Uterus (tissue), 4 donors: Measurements from ENCODE around the gene AHCYL2. TPM values are rescaled to one million over a fixed set of nuclear protein-coding genes. Genes with fewer than 3 reads are reported as not detected.
"Not testable (repeated sequence)": the region's sequence is repeated elsewhere in the genome, so short reads cannot be mapped to it uniquely, and the experiment has no call there.

Source experiments
- DNase-seq, 2 donors: peaks; one replicate each; pipeline ENCODE4 v3.0.0-alpha.2; 2019 to 2020
- H3K27ac ChIP-seq, 2 donors: fragments of 200-600 bp; sonication (generic); 1 replicate in 1 of 2; 2 replicates in 1 of 2; pipeline ENCODE4 v1.5.1; 2016 to 2018
- H3K27me3 ChIP-seq, 2 donors: fragments of 200-600 bp; sonication (generic); one replicate each; pipeline ENCODE4 v1.5.1; 2018 to 2019; ENCODE audit warnings: control low read depth in 1 of 2
- H3K36me3 ChIP-seq, 2 donors: fragments of 200-600 bp; sonication (generic); one replicate each; pipeline ENCODE4 v1.5.1; 2019; ENCODE audit warnings: control low read depth in 1 of 2
- H3K4me1 ChIP-seq, 2 donors: fragments of 200-600 bp; sonication (generic); one replicate each; pipeline ENCODE4 v1.5.1; 2018 to 2019; ENCODE audit warnings: control low read depth in 1 of 2
- H3K4me3 ChIP-seq, 2 donors: fragments of 200-600 bp; sonication (generic); 1 replicate in 1 of 2; 2 replicates in 1 of 2; pipeline ENCODE4 v1.5.1; 2018 to 2019; ENCODE audit warnings: mild to moderate bottlenecking in 1 of 2
- H3K9me3 ChIP-seq, 2 donors: fragments of 200-600 bp; sonication (generic); one replicate each; pipeline ENCODE4 v1.5.1; 2019; ENCODE audit warnings: control low read depth in 1 of 2
- POLR2A ChIP-seq, 2 donors: fragments of 450-650 bp; IDR thresholded peaks; one replicate each; pipeline ENCODE4 v1.6.1; 2016; ENCODE audit warnings: antibody characterized with exemption in 2 of 2, mild to moderate bottlenecking in 1 of 2, moderate library complexity in 1 of 2
- intact Hi-C: fragments of 100-400 bp; cut with DNase I; formaldehyde crosslinking; loops from one replicate; pipeline ENCODE4 v1.15.1; 2023; ENCODE audit warnings: low total_unique reads
- total RNA-seq, 4 donors: library from RNA; depleted of rRNA in 3 of 4; stranded (reverse); fragments of >200 nt in 3 of 4; gene quantifications; one replicate each; pipeline versions ENCODE4 v1.1.0 to v1.2.4, GENCODE V29; 2014 to 2023
- TF ChIP-seq, protein P1 (sequence below), 4 experiments: fragments of 200-600 bp in 2 of 4; fragments of 450-650 bp in 2 of 4; sonication (generic) in 2 of 4; IDR thresholded peaks; one replicate each; pipeline ENCODE4 v1.5.1; 2016 to 2019; ENCODE audit warnings: antibody characterized with exemption in 4 of 4, mild to moderate bottlenecking in 2 of 4, moderate library complexity in 1 of 4
- donor health status: DM: yes; HTN: yes; CAD: no.

Gene AHCYL2
- total RNA-seq, 4 donors from 2014 or later, result 5.6 to 29.2 (median 23.7) TPM

DNA sequence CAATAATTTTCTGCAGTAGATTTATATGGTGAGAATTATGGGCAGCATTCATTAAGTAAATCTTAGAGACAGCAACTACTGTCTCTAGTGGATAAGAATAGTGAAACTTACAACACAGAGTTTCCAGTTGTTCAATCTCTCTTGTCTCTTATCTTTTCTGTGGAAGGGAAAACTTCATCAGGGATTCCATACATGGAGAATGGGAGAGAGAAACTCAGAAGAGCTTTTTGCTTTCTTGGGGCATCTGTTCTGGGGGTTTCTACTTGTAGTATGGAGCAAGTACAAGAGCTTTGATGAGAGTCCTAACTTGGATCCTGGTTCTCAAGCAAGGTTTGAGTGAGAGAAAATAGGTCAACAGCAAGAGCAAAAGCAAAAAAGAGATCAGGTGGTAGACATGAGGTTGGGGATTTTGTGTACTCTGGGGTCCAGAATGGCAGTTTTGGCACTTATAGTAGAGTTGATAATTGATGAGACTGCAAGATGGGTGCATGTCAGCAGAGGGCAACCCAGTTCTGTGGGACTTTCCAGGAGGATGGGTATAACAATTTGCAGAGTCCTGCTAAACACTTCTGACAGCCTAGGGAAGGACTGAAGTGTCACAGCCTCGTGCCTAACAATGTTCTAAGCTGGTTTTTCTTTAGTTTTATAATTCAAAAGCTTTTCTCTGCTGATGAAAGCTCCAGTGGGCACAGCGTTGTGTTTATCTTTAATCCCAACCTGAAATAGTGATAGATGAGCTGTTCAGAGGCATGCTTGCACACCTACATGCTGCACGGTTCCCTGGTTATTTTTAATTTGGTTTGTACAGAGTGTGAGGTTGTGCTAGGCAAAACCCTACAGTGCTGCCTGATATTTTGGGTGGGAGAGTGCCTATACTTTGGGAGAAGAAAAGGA, 177.4 kb downstream of the AHCYL2 start:
- TF ChIP-seq, protein P1, sequence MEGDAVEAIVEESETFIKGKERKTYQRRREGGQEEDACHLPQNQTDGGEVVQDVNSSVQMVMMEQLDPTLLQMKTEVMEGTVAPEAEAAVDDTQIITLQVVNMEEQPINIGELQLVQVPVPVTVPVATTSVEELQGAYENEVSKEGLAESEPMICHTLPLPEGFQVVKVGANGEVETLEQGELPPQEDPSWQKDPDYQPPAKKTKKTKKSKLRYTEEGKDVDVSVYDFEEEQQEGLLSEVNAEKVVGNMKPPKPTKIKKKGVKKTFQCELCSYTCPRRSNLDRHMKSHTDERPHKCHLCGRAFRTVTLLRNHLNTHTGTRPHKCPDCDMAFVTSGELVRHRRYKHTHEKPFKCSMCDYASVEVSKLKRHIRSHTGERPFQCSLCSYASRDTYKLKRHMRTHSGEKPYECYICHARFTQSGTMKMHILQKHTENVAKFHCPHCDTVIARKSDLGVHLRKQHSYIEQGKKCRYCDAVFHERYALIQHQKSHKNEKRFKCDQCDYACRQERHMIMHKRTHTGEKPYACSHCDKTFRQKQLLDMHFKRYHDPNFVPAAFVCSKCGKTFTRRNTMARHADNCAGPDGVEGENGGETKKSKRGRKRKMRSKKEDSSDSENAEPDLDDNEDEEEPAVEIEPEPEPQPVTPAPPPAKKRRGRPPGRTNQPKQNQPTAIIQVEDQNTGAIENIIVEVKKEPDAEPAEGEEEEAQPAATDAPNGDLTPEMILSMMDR (IDR thresholded peaks at IDR 0.05), result no peak
- TF ChIP-seq POLR2A (IDR thresholded peaks at IDR 0.05), result no peak
- no peak for DNase-seq
- Histone ChIP-seq H3K9me3 (no peaks in the 10 kb centered on the region), H3K36me3 (no peaks in the 10 kb centered on the region), H3K4me3 (no peak overlapping the region), H3K27ac (no peak overlapping the region), H3K4me1 (no peaks in the 10 kb centered on the region), H3K27me3 (no peaks in the 10 kb centered on the region)
- intact Hi-C loops, result no loop called here

DNA sequence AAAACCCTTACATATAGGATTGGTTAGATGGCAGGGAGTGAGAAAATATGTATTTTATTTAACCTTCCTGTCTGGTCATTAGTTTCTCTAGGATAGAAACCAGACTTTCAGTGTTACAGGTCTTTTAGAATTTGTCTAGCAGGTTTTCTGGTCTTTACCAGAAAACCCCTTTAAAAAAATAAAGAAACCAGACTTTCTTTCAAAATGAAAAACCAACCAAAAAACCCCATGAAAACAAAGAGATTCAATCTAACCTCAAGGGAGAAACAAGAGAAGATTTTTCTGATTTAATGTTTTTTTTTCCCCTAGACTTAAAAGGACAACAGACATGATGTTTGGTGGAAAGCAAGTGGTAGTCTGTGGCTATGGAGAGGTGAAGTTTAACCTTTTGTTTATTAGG, 180.7 kb downstream of the AHCYL2 start:
- no peak for TF ChIP-seq POLR2A (IDR thresholded peaks at IDR 0.05)
- TF ChIP-seq, protein P1 (IDR thresholded peaks at IDR 0.05), result no peak
- intact Hi-C loops, result no loop called here

DNA sequence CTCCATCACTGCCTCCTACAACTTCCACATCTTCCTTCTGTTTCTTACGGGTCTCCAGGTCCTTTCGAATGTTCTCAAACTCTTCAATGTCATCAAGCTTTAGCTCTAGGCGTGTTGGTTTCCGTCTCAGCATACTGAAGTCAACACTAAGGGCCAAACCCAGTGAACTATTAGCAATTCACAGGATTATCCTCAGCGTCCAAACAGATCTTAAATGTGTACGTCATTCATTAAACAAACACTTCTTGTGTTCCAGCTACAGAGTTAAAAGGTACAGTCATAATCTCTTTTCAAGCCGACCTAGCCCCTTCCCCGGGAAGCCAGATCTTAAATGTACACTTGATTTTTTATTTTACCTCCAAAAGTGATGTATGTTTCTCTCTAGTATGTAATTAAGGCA, 185.4 kb downstream of the AHCYL2 start:
- intact Hi-C loops, H3K36me3 ChIP-seq, DNase-seq, H3K27me3 ChIP-seq, H3K9me3 ChIP-seq, H3K4me3 ChIP-seq, H3K4me1 ChIP-seq, H3K27ac ChIP-seq: not testable (repeated sequence)

More for the DNA sequence above, 180.7 kb downstream of the AHCYL2 start:
- no peak overlapping the region for H3K4me3 ChIP-seq
- no peaks in the 10 kb centered on the region for H3K36me3 ChIP-seq
- H3K9me3 ChIP-seq, result no peaks in the 10 kb centered on the region
- no peaks in the 10 kb centered on the region for H3K4me1 ChIP-seq
- no peaks in the 10 kb centered on the region for H3K27me3 ChIP-seq
- no peak overlapping the region for H3K27ac ChIP-seq
- DNase-seq, result no peak

DNA sequence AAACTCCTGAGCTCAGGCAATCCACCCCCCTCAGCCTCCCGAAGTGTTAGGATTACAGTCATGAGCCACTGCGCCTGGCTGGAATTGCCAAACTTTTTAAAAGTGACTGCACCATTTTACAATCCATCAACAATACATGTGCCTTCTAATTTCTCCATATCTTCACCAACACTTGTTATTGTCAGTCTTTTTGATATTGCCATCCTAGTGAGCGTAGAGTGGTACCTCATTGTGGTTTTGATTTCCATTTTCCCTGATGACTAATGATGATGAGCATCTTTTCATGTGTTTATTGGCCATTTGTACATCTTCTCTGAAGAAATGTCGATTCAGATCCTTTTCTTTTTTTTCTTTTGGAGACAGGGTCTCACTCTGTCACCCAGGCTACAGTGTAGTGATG, 187.7 kb downstream of the AHCYL2 start:
- H3K27ac ChIP-seq, result no peak overlapping the region
- no peaks in the 10 kb centered on the region for H3K9me3 ChIP-seq
- no peaks in the 10 kb centered on the region for H3K4me1 ChIP-seq
- TF ChIP-seq POLR2A (IDR thresholded peaks at IDR 0.05), result no peak
- TF ChIP-seq, protein P1 (IDR thresholded peaks at IDR 0.05), result no peak
- no peaks in the 10 kb centered on the region for H3K36me3 ChIP-seq
- H3K27me3 ChIP-seq, result no peaks in the 10 kb centered on the region
- intact Hi-C loops, result no loop called here
- H3K4me3 ChIP-seq, result no peak overlapping the region
- DNase-seq, result no peak

DNA sequence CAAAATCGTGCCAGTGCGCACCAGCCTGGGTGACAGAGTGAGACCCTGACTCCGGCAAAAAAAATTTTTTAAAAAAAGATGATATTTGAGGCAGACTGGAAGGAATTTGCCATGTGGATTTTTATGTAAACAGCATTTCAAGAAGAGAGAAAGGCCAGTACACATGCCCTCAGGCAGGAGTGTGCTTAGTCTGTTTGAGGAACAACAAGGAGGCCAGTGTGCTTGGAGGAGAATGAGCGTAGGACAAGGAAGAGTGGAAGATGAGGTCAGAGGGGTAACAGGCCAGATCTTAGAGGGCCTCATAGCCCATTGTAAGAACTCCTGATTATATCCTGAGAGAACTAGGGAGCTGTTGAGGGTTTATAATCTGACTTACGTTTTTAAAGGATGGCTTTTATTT, 192.2 kb downstream of the AHCYL2 start:
- TF ChIP-seq POLR2A (IDR thresholded peaks at IDR 0.05), result no peak
- TF ChIP-seq, protein P1 (IDR thresholded peaks at IDR 0.05), result no peak
- Histone ChIP-seq H3K9me3 (no peaks in the 10 kb centered on the region), H3K27ac (no peak overlapping the region), H3K4me3 (no peak overlapping the region), H3K36me3 (no peaks in the 10 kb centered on the region), H3K27me3 (no peaks in the 10 kb centered on the region), H3K4me1 (no peaks in the 10 kb centered on the region)
- intact Hi-C loops, result no loop called here
- DNase-seq, result no peak
